ENCODE data around the gene OSBP2.

DNA sequence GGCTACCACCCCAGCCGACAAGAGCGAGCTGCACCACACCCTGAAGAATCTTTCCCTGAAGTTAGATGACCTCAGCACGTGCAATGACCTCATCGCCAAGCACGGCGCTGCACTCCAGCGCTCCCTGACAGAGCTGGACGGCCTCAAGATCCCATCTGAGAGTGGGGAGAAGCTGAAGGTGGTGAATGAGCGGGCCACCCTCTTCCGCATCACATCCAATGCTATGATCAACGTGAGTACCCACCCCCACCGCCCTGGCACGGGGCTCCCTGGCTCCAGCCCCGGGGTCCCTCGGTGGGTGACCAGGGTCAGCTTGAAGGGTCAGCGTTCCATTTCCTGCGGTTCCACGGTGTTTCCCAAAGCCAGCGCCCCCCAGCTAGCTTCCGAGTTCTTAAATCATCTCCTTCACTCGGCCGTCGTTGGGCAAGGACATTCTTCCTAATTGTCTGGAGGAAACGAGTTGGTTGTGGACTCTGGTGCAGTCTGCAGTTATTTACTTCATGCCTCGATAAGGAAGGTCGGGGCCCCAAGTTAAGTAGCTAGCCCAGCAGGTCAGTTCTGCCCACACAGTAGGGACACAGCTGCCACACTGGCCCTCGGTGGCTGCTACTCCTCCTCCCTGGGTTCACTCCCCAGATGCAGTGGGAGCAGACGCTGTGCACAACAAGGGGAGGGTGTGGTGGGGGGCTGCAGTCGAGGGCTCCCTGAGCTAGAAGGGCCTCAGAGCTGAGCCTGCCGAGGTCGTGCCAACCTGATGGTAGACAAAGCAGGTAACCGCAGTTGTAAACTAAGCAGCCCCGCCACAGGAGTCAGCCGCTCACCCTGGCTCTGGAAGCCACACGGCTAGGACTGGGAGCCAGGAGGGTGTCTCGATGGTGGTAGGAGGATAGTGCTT, 176.0 kb downstream of the OSBP2 start:
- TF ChIP-seq, protein P1, sequence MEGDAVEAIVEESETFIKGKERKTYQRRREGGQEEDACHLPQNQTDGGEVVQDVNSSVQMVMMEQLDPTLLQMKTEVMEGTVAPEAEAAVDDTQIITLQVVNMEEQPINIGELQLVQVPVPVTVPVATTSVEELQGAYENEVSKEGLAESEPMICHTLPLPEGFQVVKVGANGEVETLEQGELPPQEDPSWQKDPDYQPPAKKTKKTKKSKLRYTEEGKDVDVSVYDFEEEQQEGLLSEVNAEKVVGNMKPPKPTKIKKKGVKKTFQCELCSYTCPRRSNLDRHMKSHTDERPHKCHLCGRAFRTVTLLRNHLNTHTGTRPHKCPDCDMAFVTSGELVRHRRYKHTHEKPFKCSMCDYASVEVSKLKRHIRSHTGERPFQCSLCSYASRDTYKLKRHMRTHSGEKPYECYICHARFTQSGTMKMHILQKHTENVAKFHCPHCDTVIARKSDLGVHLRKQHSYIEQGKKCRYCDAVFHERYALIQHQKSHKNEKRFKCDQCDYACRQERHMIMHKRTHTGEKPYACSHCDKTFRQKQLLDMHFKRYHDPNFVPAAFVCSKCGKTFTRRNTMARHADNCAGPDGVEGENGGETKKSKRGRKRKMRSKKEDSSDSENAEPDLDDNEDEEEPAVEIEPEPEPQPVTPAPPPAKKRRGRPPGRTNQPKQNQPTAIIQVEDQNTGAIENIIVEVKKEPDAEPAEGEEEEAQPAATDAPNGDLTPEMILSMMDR (IDR thresholded peaks at IDR 0.05): no peak
- no peak for TF ChIP-seq POLR2A (IDR thresholded peaks at IDR 0.05)

All from testis (tissue), 2 donors.